Activated T-helper 2 cell treated with anti-CD3 and anti-CD28 coated beads, Interferon-gamma antibody, Interleukin-2, Interleukin-4, amounts not matched to agents 10 μg/mL and 5 μg/mL and 100 μg/mL, durations not matched to agents 14 hours and 24 hours and 36 hours (primary cell): ENCODE results near the gene CYS1. TPM values are rescaled to one million over a fixed set of nuclear protein-coding genes. Genes with fewer than 3 reads are reported as not detected.
"Not testable (repeated sequence)": the region's sequence is repeated elsewhere in the genome, so short reads cannot be mapped to it uniquely, and the experiment has no call there.

ENCODE experiments used
- DNase-seq: peaks from one replicate; pipeline ENCODE4 v3.0.0; 2021; ENCODE audit warnings: low spot score
- H3K27ac Mint-ChIP-seq: one replicate; pipeline ENCODE4 v1.8.0; 2021; ENCODE audit warnings: mixed read lengths
- H3K27me3 Mint-ChIP-seq: one replicate; pipeline ENCODE4 v1.8.0; 2021; ENCODE audit warnings: low read depth, mixed read lengths
- H3K36me3 Mint-ChIP-seq: one replicate; pipeline ENCODE4 v1.8.0; 2021; ENCODE audit warnings: low read depth, mixed read lengths
- H3K4me1 Mint-ChIP-seq: one replicate; pipeline ENCODE4 v1.8.0; 2021; ENCODE audit warnings: low read depth, mixed read lengths
- H3K4me3 Mint-ChIP-seq: one replicate; pipeline ENCODE4 v1.8.0; 2021; ENCODE audit warnings: low read depth, mild to moderate bottlenecking, moderate library complexity, mixed read lengths
- H3K9me3 Mint-ChIP-seq: one replicate; pipeline ENCODE4 v1.8.0; 2021; ENCODE audit warnings: mixed read lengths
- intact Hi-C: fragments of 100-400 bp; cut with micrococcal nuclease; formaldehyde crosslinking; loops from one replicate; pipeline ENCODE4 v1.15.1; 2023
- total RNA-seq: library from RNA; stranded (reverse); gene quantifications from 2 replicates; pipeline ENCODE4 v1.2.3, GENCODE V29; 2022

The CYS1 gene
- total RNA-seq, 1 donor from 2014 or later, result 0.89 TPM

- no peak for DNase-seq
- no peaks in the 10 kb centered on the region for H3K27me3 Mint-ChIP-seq
- H3K36me3 Mint-ChIP-seq, result peaks cover 35% of the 10 kb centered on the region
- H3K4me3 Mint-ChIP-seq, result peak overlapping the region; percentile 99
- H3K9me3 Mint-ChIP-seq, result no peaks in the 10 kb centered on the region
- peaks cover 24% of the 10 kb centered on the region for H3K4me1 Mint-ChIP-seq
- intact Hi-C loops, result loop anchor here (1.0 to 5.0 kb wide), 8 partner anchors 47 to 697 kb away; partner anchors contain the start of genes CPSF3, IAH1, ITGB1BP1 and KLF11
- peak overlapping the region; percentile 100 for H3K27ac Mint-ChIP-seq
These were observed 39.5 kb upstream of the CYS1 start for GRCh38 chr2:10119601-10120157.

DNA sequence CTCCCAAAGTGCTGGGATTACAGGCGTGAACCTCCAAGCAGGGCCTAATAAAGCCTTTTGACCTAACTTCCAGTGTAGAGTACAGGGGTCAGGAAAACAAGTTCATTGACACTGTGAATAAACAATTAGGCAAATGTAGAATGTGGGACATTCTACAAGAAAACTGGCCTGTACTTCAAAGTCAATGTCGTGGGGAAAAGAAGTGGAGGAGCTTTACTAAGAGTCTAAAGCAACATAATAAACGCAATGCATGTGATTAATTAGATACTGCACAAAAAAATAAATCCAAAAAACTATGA is 38.8 kb upstream of the CYS1 start:
- Mint-ChIP-seq H3K4me3 (peak overlapping the region; percentile 55), H3K4me1 (peaks cover 19% of the 10 kb centered on the region), H3K27ac (peak overlapping the region; percentile 22), H3K9me3 (no peaks in the 10 kb centered on the region), H3K36me3 (peaks cover 28% of the 10 kb centered on the region), H3K27me3 (no peaks in the 10 kb centered on the region)
- no peak for DNase-seq
- intact Hi-C loops, result loop anchor here (2.0 kb wide), 1 partner anchor 46 kb away; no protein-coding TSS in a partner anchor

- no peak for DNase-seq
- H3K9me3 Mint-ChIP-seq, result no peaks in the 10 kb centered on the region
- no peak overlapping the region for H3K4me3 Mint-ChIP-seq
- H3K27me3 Mint-ChIP-seq, result no peaks in the 10 kb centered on the region
- intact Hi-C loops, result no loop called here
- no peak overlapping the region for H3K27ac Mint-ChIP-seq
- no peaks in the 10 kb centered on the region for H3K36me3 Mint-ChIP-seq
- no peaks in the 10 kb centered on the region for H3K4me1 Mint-ChIP-seq
These were observed 29.1 kb upstream of the CYS1 start for GRCh38 chr2:10109311-10109710.

DNA sequence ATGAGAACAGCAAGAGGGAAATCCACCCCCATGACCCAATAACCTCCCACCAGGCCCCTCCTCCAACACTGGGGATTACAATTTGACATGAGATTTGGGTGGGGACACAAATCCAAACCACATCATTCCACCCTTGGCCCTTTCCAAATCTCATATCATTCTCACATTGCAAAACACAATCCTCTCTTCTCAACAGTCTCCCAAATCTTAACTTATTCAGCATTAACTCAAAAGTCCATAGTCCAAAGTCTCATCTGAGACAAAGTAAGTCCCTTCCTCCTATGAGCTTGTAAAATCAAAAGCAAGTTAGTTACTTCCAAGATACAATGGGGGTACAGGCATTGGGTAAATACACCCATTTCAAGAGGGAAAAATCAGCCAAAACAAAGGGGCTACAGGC is 24.7 kb upstream of the CYS1 start:
- H3K9me3 Mint-ChIP-seq, H3K4me3 Mint-ChIP-seq, H3K36me3 Mint-ChIP-seq, H3K27me3 Mint-ChIP-seq, H3K27ac Mint-ChIP-seq, DNase-seq, H3K4me1 Mint-ChIP-seq, intact Hi-C loops: not testable (repeated sequence)

- H3K4me3 Mint-ChIP-seq, result no peak overlapping the region
- intact Hi-C loops, result no loop called here
- peaks cover 10% of the 10 kb centered on the region for H3K27me3 Mint-ChIP-seq
- no peaks in the 10 kb centered on the region for H3K9me3 Mint-ChIP-seq
- H3K36me3 Mint-ChIP-seq, result no peaks in the 10 kb centered on the region
- no peak for DNase-seq
- no peak overlapping the region for H3K27ac Mint-ChIP-seq
- H3K4me1 Mint-ChIP-seq, result no peaks in the 10 kb centered on the region
These were observed 23.0 kb upstream of the CYS1 start for GRCh38 chr2:10103179-10103578.

GRCh38 chr2:10101491-10101890 is 21.3 kb upstream of the CYS1 start:
- H3K4me1 Mint-ChIP-seq, result peaks cover 2% of the 10 kb centered on the region
- H3K27me3 Mint-ChIP-seq, result peaks cover 15% of the 10 kb centered on the region
- H3K27ac Mint-ChIP-seq, result no peak overlapping the region
- no peaks in the 10 kb centered on the region for H3K9me3 Mint-ChIP-seq
- no peak for DNase-seq
- H3K36me3 Mint-ChIP-seq, result no peaks in the 10 kb centered on the region
- no peak overlapping the region for H3K4me3 Mint-ChIP-seq
- intact Hi-C loops, result no loop called here

- Mint-ChIP-seq H3K9me3 (no peaks in the 10 kb centered on the region), H3K27me3 (peaks cover 28% of the 10 kb centered on the region), H3K36me3 (no peaks in the 10 kb centered on the region), H3K4me1 (peaks cover 4% of the 10 kb centered on the region), H3K27ac (no peak overlapping the region), H3K4me3 (no peak overlapping the region)
- intact Hi-C loops, result loop anchor here (1.0 kb wide), 1 partner anchor 25 kb away; no protein-coding TSS in a partner anchor
- no peak for DNase-seq
These were observed 17.3 kb upstream of the CYS1 start for GRCh38 chr2:10097352-10098148.

DNA sequence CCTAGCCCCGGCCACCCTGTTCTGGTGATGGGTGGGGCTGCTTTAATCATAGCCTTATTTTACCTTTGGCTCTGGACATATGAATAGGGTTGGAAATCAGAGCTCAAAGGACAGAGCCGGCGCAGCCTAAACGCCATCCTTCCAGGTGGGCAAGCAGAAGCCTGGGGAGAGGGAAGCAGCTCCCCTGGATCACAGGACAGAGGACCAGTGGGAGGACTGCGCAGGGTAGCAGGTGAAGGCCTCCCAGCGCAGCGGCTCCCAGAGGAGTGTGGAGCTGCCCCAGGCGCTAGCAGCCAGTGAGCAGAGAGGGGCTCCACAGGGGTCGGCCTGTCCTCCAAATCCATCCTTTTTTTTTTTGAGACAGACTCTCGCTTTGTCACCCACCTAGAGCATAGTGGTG is 16.4 kb upstream of the CYS1 start:
- H3K4me1 Mint-ChIP-seq, result peaks cover 10% of the 10 kb centered on the region
- H3K27ac Mint-ChIP-seq, result no peak overlapping the region
- DNase-seq, result no peak
- no peak overlapping the region for H3K4me3 Mint-ChIP-seq
- H3K27me3 Mint-ChIP-seq, result peaks cover 34% of the 10 kb centered on the region
- intact Hi-C loops, result loop anchor here (1.0 kb wide), 1 partner anchor 24 kb away; no protein-coding TSS in a partner anchor
- H3K9me3 Mint-ChIP-seq, result no peaks in the 10 kb centered on the region
- H3K36me3 Mint-ChIP-seq, result peaks cover 3% of the 10 kb centered on the region

- peaks cover 37% of the 10 kb centered on the region for H3K27me3 Mint-ChIP-seq
These were observed 15.0 kb upstream of the CYS1 start for GRCh38 chr2:10095175-10095574.

DNA sequence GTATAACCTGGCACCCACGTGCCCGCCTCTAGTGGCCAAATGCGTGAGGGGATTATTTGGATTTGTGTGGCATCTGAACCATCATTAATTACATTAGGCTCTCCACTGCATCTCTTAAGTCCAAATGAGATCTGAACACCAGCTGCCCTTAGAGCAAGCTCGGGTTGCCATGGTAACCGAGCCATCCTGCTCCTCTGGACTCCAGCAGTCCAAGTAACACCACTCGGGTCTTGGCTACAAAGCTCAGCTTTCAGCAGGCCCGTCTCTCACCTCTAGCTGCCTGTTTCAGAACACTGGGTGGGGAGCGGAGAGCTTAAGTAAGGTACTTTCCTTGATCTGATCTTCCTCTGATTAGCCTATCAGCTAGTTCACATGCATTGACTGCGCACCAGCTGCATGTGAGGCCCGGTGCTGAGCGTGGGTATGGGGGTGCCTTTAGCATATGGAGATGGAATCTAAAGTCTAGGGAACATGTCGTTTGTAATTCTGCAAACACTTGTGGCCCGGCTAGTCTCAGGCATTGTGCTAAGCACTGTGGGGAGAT is 14.1 kb upstream of the CYS1 start:
- intact Hi-C loops, result no loop called here
- H3K9me3 Mint-ChIP-seq, result no peaks in the 10 kb centered on the region
- no peak overlapping the region for H3K27ac Mint-ChIP-seq
- H3K4me3 Mint-ChIP-seq, result no peak overlapping the region
- DNase-seq, result no peak
- H3K27me3 Mint-ChIP-seq, result peaks cover 44% of the 10 kb centered on the region
- peaks cover 12% of the 10 kb centered on the region for H3K4me1 Mint-ChIP-seq
- peaks cover 6% of the 10 kb centered on the region for H3K36me3 Mint-ChIP-seq

More at GRCh38 chr2:10095175-10095574, 15.0 kb upstream of the CYS1 start:
- H3K9me3 Mint-ChIP-seq, result no peaks in the 10 kb centered on the region
- DNase-seq, result no peak
- peaks cover 12% of the 10 kb centered on the region for H3K4me1 Mint-ChIP-seq
- intact Hi-C loops, result no loop called here
- peaks cover 6% of the 10 kb centered on the region for H3K36me3 Mint-ChIP-seq
- no peak overlapping the region for H3K4me3 Mint-ChIP-seq
- H3K27ac Mint-ChIP-seq, result peak overlapping the region; percentile 18

DNA sequence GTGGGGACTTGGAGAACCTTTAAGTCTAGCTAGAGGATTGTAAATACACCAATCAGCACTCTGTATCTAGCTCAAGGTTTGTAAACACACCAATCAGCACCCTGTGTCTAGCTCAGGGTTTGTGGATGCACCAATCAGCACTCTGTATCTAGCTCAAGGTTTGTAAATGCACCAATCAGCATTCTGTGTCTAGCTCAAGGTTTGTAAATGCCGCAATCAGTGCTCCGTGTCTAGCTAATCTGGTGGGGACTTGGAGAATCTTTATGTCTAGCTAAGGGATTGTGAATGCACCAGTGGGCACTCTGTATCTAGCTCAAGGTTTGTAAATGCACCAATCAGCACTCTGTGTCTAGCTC is 11.7 kb upstream of the CYS1 start:
- H3K9me3 Mint-ChIP-seq, intact Hi-C loops, H3K4me3 Mint-ChIP-seq, H3K36me3 Mint-ChIP-seq, DNase-seq, H3K4me1 Mint-ChIP-seq, H3K27ac Mint-ChIP-seq: not testable (repeated sequence)
- H3K27me3 Mint-ChIP-seq, result peaks cover 52% of the 10 kb centered on the region

DNA sequence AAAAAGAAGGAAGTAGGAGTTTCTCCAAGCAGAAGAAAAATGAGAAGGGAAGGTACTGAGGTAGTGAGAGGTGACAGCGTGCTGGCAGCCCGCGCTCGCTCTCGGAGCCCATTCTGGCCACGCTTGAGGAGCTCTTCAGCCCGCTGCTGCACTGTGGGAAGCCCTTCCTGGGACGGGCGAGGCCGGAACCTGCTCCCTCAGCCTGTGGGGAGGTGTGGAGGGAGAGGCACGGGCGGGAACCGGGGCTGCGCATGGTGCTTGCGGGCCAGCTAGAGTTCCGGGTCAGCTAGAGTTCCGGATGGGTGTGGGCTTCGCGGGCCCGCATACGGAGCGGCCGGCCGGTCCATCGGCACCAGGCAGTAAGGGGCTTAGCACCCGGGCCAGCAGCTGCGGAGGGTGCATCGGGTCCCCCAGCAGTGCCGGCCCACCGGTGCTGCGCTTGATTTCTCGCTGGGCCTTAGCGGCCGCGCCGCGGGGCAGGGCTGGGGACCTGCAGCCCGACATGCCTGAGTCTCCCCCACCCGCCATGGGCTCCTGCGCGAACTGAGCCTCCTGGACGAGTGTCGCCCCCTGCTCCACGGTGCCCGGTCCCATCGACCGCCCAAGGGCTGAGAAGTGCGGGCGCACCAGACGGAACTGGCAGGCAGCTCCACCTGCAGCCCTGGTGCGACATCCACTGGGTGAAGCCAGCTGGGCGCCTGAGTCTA is 11.1 kb upstream of the CYS1 start:
- H3K36me3 Mint-ChIP-seq, result peaks cover 6% of the 10 kb centered on the region
- no peak overlapping the region for H3K27ac Mint-ChIP-seq
- H3K4me3 Mint-ChIP-seq, result peak overlapping the region; percentile 70
- DNase-seq, result no peak
- peaks cover 10% of the 10 kb centered on the region for H3K4me1 Mint-ChIP-seq
- intact Hi-C loops, result no loop called here
- H3K9me3 Mint-ChIP-seq, result no peaks in the 10 kb centered on the region
- H3K27me3 Mint-ChIP-seq, result peaks cover 52% of the 10 kb centered on the region
